ENCODE results near the gene PLAC1.

PLAC1 gene

GRCh38 chrX:134543288-134543687 lies 115.0 kb downstream of the PLAC1 start:
- DNase-seq (ENCODE audit: low read depth, low spot score), result no peak

GRCh38 chrX:134542485-134542884 lies 115.8 kb downstream of the PLAC1 start:
- no peak for DNase-seq (ENCODE audit: low read depth, low spot score)

- DNase-seq (ENCODE audit: low read depth, low spot score), result no peak
Observed at GRCh38 chrX:134541906-134542305, 116.4 kb downstream of the PLAC1 start.

GRCh38 chrX:134538316-134538715 lies 120.0 kb downstream of the PLAC1 start:
- no peak for DNase-seq (ENCODE audit: low read depth, low spot score)

- DNase-seq (ENCODE audit: low read depth, low spot score), result no peak
Observed at GRCh38 chrX:134537179-134537955, 120.9 kb downstream of the PLAC1 start.

- no peak for DNase-seq (ENCODE audit: low read depth, low spot score)
Observed at GRCh38 chrX:134533952-134534351, 124.3 kb downstream of the PLAC1 start.

GRCh38 chrX:134533352-134533751 lies 124.9 kb downstream of the PLAC1 start:
- DNase-seq (ENCODE audit: low read depth, low spot score), result no peak

- DNase-seq (ENCODE audit: low read depth, low spot score), result no peak
Observed at GRCh38 chrX:134530845-134531244, 127.4 kb downstream of the PLAC1 start.

- no peak for DNase-seq (ENCODE audit: low read depth, low spot score)
Observed at GRCh38 chrX:134529481-134529880, 128.8 kb downstream of the PLAC1 start.

- no peak for DNase-seq (ENCODE audit: low read depth, low spot score)
Observed at GRCh38 chrX:134528960-134529359, 129.3 kb downstream of the PLAC1 start.

GRCh38 chrX:134526399-134526798 lies 131.9 kb downstream of the PLAC1 start:
- no peak for DNase-seq (ENCODE audit: low read depth, low spot score)

GRCh38 chrX:134525086-134525792 lies 133.0 kb downstream of the PLAC1 start:
- no peak for DNase-seq (ENCODE audit: low read depth, low spot score)

- DNase-seq (ENCODE audit: low read depth, low spot score), result no peak
Observed at GRCh38 chrX:134524181-134524580, 134.1 kb downstream of the PLAC1 start.

- DNase-seq (ENCODE audit: low read depth, low spot score), result no peak
Observed at GRCh38 chrX:134520860-134521390, 137.3 kb downstream of the PLAC1 start.
